Smooth muscle cell (in vitro differentiated cells): ENCODE data around the gene SCUBE3. TPM values are rescaled to one million over a fixed set of nuclear protein-coding genes. Genes with fewer than 3 reads are reported as not detected.

Experiments used
- DNase-seq: peaks from one replicate; lab custom pipeline; 2025; ENCODE audit not compliant: unreplicated experiment; lab: John Stamatoyannopoulos, UW
- H2AFZ ChIP-seq: fragments of 200-600 bp; sonication (generic); 2 replicates; pipeline ENCODE4 v1.6.0; 2016; ENCODE audit warnings: antibody characterized with exemption, low read depth, mild to moderate bottlenecking
- H3F3A ChIP-seq: fragments of 200-600 bp; sonication (generic); 2 replicates; pipeline ENCODE4 v1.6.0; 2017; ENCODE audit warnings: antibody characterized with exemption, low read depth
- H3K27ac ChIP-seq: fragments of 200-600 bp; sonication (generic); 2 replicates; pipeline ENCODE4 v1.5.1; 2016; ENCODE audit warnings: low read depth, mild to moderate bottlenecking
- H3K27me3 ChIP-seq: fragments of 200-600 bp; sonication (generic); 2 replicates; pipeline ENCODE4 v1.6.1; 2016; ENCODE audit warnings: low read depth, mild to moderate bottlenecking
- H3K36me3 ChIP-seq: fragments of 200-600 bp; sonication (generic); 2 replicates; pipeline ENCODE4 v1.5.1; 2016; ENCODE audit warnings: low read depth
- H3K4me1 ChIP-seq: fragments of 200-600 bp; sonication (generic); 2 replicates; pipeline ENCODE4 v1.5.1; 2016; ENCODE audit warnings: low read depth
- H3K4me2 ChIP-seq: fragments of 200-600 bp; sonication (generic); 2 replicates; pipeline ENCODE4 v1.6.0; 2016; ENCODE audit warnings: mild to moderate bottlenecking
- H3K4me3 ChIP-seq: fragments of 200-600 bp; sonication (generic); 2 replicates; pipeline ENCODE4 v1.5.1; 2016; ENCODE audit warnings: mild to moderate bottlenecking
- H3K79me2 ChIP-seq: fragments of 200-600 bp; sonication (generic); 2 replicates; pipeline ENCODE4 v1.6.0; 2016; ENCODE audit warnings: low read depth, mild to moderate bottlenecking
- H3K9ac ChIP-seq: fragments of 200-600 bp; sonication (generic); 2 replicates; pipeline ENCODE4 v1.6.0; 2016; ENCODE audit warnings: low read depth
- H3K9me3 ChIP-seq: fragments of 200-600 bp; sonication (generic); replicated peaks from 2 replicates; pipeline ENCODE4 v1.5.1; 2016; ENCODE audit warnings: low read depth
- H4K20me1 ChIP-seq: fragments of 200-600 bp; sonication (generic); 2 replicates; pipeline ENCODE4 v1.6.0; 2016; ENCODE audit warnings: low read depth
- CTCF ChIP-seq: fragments of 200-600 bp; sonication (generic); IDR thresholded peaks from 2 replicates; pipeline ENCODE4 v1.5.1; 2017; ENCODE audit warnings: borderline replicate concordance, mild to moderate bottlenecking, antibody characterized with exemption; ENCODE audit not compliant: insufficient read depth, poor library complexity, severe bottlenecking
- WGBS: methylation state at CpG from one replicate; pipeline ENCODE4 v1.1.7; 2016; ENCODE audit warnings: low lambda C conversion rate; 5-methylcytosine and 5-hydroxymethylcytosine counted together
- polyA plus RNA-seq: library from polyadenylated mRNA; unstranded; fragments of >200 nt; fragmentation: Nextera tagmentation; extraction: Ambion mirVana; gene quantifications from 2 replicates; pipeline ENCODE4 v1.2.1, GENCODE V29; 2016
- total RNA-seq: library from RNA; depleted of rRNA; stranded (reverse); fragments of >200 nt; gene quantifications from 2 replicates; pipeline ENCODE4 v1.2.3, GENCODE V29; 2014

SCUBE3 gene
- total and polyA plus RNA-seq, 2 experiments from 2014 or later = 14.6 to 18.0 TPM

GRCh38 chr6:35168461-35168861 lies 45.3 kb upstream of the SCUBE3 start:
- H3K4me3 ChIP-seq = no peak overlapping the region
- H3K9me3 ChIP-seq = no peaks in the 10 kb centered on the region
- H3K27me3 ChIP-seq = no peaks in the 10 kb centered on the region
- no peak for TF ChIP-seq CTCF
- no peaks in the 10 kb centered on the region for H3F3A ChIP-seq
- no peak overlapping the region for H3K4me2 ChIP-seq
- H2AFZ ChIP-seq = no peak overlapping the region
- no peak overlapping the region for H3K9ac ChIP-seq
- H3K27ac ChIP-seq = no peak overlapping the region
- WGBS = 69% methylated on average over 7 of the region's 7 CpGs
- H3K4me1 ChIP-seq = no peaks in the 10 kb centered on the region
- no peaks in the 10 kb centered on the region for H4K20me1 ChIP-seq
- no peak for DNase-seq
- H3K79me2 ChIP-seq = no peaks in the 10 kb centered on the region
- no peaks in the 10 kb centered on the region for H3K36me3 ChIP-seq

GRCh38 chr6:35170166-35170565 lies 43.6 kb upstream of the SCUBE3 start:
- H3K27ac ChIP-seq = no peak overlapping the region
- no peaks in the 10 kb centered on the region for H3K4me1 ChIP-seq
- DNase-seq = no peak
- H4K20me1 ChIP-seq = no peaks in the 10 kb centered on the region
- TF ChIP-seq CTCF = no peak
- H3K79me2 ChIP-seq = no peaks in the 10 kb centered on the region
- no peaks in the 10 kb centered on the region for H3F3A ChIP-seq
- no peaks in the 10 kb centered on the region for H3K9me3 ChIP-seq
- no peak overlapping the region for H3K4me2 ChIP-seq
- 47% methylated on average over 1 of the region's 1 CpG for WGBS
- H3K9ac ChIP-seq = no peak overlapping the region
- no peaks in the 10 kb centered on the region for H3K36me3 ChIP-seq
- H3K4me3 ChIP-seq = no peak overlapping the region
- H2AFZ ChIP-seq = no peak overlapping the region
- no peaks in the 10 kb centered on the region for H3K27me3 ChIP-seq

GRCh38 chr6:35170891-35171290 lies 42.9 kb upstream of the SCUBE3 start:
- H4K20me1 ChIP-seq = no peaks in the 10 kb centered on the region
- TF ChIP-seq CTCF = no peak
- no peaks in the 10 kb centered on the region for H3F3A ChIP-seq
- no peak overlapping the region for H3K9ac ChIP-seq
- 76% methylated on average over 3 of the region's 3 CpGs for WGBS
- no peak for DNase-seq
- H2AFZ ChIP-seq = no peak overlapping the region
- H3K27me3 ChIP-seq = no peaks in the 10 kb centered on the region
- H3K36me3 ChIP-seq = no peaks in the 10 kb centered on the region
- no peaks in the 10 kb centered on the region for H3K9me3 ChIP-seq
- no peaks in the 10 kb centered on the region for H3K79me2 ChIP-seq
- H3K4me2 ChIP-seq = no peak overlapping the region
- no peak overlapping the region for H3K4me3 ChIP-seq
- H3K4me1 ChIP-seq = no peaks in the 10 kb centered on the region
- H3K27ac ChIP-seq = no peak overlapping the region

- H3K4me2 ChIP-seq = no peak overlapping the region
- H4K20me1 ChIP-seq = no peaks in the 10 kb centered on the region
- H2AFZ ChIP-seq = no peak overlapping the region
- H3K4me1 ChIP-seq = no peaks in the 10 kb centered on the region
- H3K4me3 ChIP-seq = no peak overlapping the region
- H3K36me3 ChIP-seq = no peaks in the 10 kb centered on the region
- no peak for TF ChIP-seq CTCF
- no peak for DNase-seq
- 69% methylated on average over 5 of the region's 5 CpGs for WGBS
- H3K79me2 ChIP-seq = no peaks in the 10 kb centered on the region
- H3K27me3 ChIP-seq = no peaks in the 10 kb centered on the region
- no peaks in the 10 kb centered on the region for H3K9me3 ChIP-seq
- H3F3A ChIP-seq = no peaks in the 10 kb centered on the region
- no peak overlapping the region for H3K27ac ChIP-seq
- H3K9ac ChIP-seq = no peak overlapping the region
These were observed 40.7 kb upstream of the SCUBE3 start for GRCh38 chr6:35173044-35173426.
